Upper lobe of left lung (tissue), 6 donors: ENCODE results near the gene GRIK2. TPM values are rescaled to one million over a fixed set of nuclear protein-coding genes. Genes with fewer than 3 reads are reported as not detected.

ENCODE experiments used
- ATAC-seq, 2 donors: fragments of 200-7000 bp; cut with Tn5 transposase; one replicate each; pipeline ENCODE4 v1.9.1; 2022; ENCODE audit warnings: mild to moderate bottlenecking in 2 of 2, moderate library complexity in 2 of 2; ENCODE audit not compliant: low FRiP score in 2 of 2
- DNase-seq, 2 donors: peaks; one replicate each; pipeline ENCODE4 v3.0.0-alpha.2; 2019 to 2020
- H3K27ac ChIP-seq, 4 donors: fragments of 200-600 bp; sonication (generic); one replicate each; pipeline ENCODE4 v1.5.1; 2016 to 2019
- H3K27me3 ChIP-seq, 4 donors: fragments of 200-600 bp; sonication (generic); one replicate each; pipeline ENCODE4 v1.5.1; 2017 to 2019
- H3K36me3 ChIP-seq, 4 donors: fragments of 200-600 bp; sonication (generic); one replicate each; pipeline ENCODE4 v1.5.1; 2016 to 2019
- H3K4me1 ChIP-seq, 4 donors: fragments of 200-600 bp; sonication (generic); one replicate each; pipeline ENCODE4 v1.5.1; 2018 to 2019
- H3K4me3 ChIP-seq, 4 donors: fragments of 200-600 bp; sonication (generic); one replicate each; pipeline ENCODE4 v1.5.1; 2017 to 2019; ENCODE audit warnings: mild to moderate bottlenecking in 2 of 4, moderate library complexity in 1 of 4
- H3K9me3 ChIP-seq, 4 donors: fragments of 200-600 bp; sonication (generic); one replicate each; pipeline ENCODE4 v1.5.1; 2018 to 2019
- EP300 ChIP-seq, 4 donors: sonication (generic); formaldehyde crosslinking; IDR thresholded peaks; one replicate each; pipeline ENCODE4 v1.5.1; 2017; ENCODE audit warnings: antibody characterized with exemption in 4 of 4, control low read depth in 2 of 4
- POLR2A ChIP-seq, 4 donors: fragments of 450-650 bp; IDR thresholded peaks; one replicate each; pipeline ENCODE4 v1.5.1; 2016 to 2017; ENCODE audit warnings: antibody characterized with exemption in 4 of 4, mild to moderate bottlenecking in 2 of 4
- POLR2AphosphoS5 ChIP-seq, 2 donors: sonication (generic); formaldehyde crosslinking; IDR thresholded peaks; one replicate each; pipeline ENCODE4 v1.5.1; 2017; ENCODE audit warnings: antibody characterized with exemption in 2 of 2
- WGBS, 2 donors: methylation state at CpG; one replicate each; pipeline ENCODE4 v1.1.5; 2017 to 2018; 5-methylcytosine and 5-hydroxymethylcytosine counted together
- total RNA-seq, 6 donors: library from RNA; depleted of rRNA in 4 of 6; stranded (reverse); fragments of >200 nt in 4 of 6; gene quantifications; one replicate each; pipeline versions ENCODE4 v1.1.0 to v1.2.1, GENCODE V29; 2016 to 2021
- TF ChIP-seq, protein P1 (sequence below), 6 experiments: fragments of 450-650 bp in 4 of 6; fragments of 200-600 bp in 2 of 6; sonication (generic) in 2 of 6; IDR thresholded peaks; one replicate each; pipeline ENCODE4 v1.5.1; 2016 to 2019; ENCODE audit warnings: antibody characterized with exemption in 6 of 6
- donor health status: DM: no; HTN: no; CAD: no; lungs with moderate emphysema.
- donor health status: DM: no; HTN: yes; CAD: no; lungs with severe emphysema.

The GRIK2 gene
- total RNA-seq, 6 donors from 2014 or later, result 0.07 to 1.2 (median 0.50) TPM; not detected in 2

DNA sequence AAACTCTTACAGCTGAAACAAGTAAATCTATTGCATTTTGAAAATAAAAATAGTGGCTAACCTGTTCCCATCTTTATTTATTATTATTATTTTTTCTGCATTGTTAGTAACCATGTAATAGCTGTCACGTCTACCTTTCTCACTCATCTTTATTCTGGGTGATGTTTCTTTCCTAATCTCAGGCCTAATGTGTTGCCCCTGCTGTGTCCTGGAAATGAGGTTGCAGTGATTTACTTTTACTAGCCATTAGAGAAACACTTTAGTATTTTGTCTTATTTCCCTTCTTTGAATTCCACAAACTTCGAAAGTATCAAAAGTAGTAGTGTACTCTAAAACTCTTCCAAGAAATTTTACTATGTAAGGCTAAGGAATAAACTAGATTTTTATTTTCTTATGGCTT lies 546.9 kb downstream of the GRIK2 start:
- WGBS, 2 donors, result 81 to 87% methylated on average over 2 of the region's 2 CpGs
- no peak for TF ChIP-seq POLR2A (IDR thresholded peaks at IDR 0.05)
- no peak for TF ChIP-seq EP300 (IDR thresholded peaks at IDR 0.05)
- TF ChIP-seq POLR2AphosphoS5 (IDR thresholded peaks at IDR 0.05), result no peak
- TF ChIP-seq, protein P1, sequence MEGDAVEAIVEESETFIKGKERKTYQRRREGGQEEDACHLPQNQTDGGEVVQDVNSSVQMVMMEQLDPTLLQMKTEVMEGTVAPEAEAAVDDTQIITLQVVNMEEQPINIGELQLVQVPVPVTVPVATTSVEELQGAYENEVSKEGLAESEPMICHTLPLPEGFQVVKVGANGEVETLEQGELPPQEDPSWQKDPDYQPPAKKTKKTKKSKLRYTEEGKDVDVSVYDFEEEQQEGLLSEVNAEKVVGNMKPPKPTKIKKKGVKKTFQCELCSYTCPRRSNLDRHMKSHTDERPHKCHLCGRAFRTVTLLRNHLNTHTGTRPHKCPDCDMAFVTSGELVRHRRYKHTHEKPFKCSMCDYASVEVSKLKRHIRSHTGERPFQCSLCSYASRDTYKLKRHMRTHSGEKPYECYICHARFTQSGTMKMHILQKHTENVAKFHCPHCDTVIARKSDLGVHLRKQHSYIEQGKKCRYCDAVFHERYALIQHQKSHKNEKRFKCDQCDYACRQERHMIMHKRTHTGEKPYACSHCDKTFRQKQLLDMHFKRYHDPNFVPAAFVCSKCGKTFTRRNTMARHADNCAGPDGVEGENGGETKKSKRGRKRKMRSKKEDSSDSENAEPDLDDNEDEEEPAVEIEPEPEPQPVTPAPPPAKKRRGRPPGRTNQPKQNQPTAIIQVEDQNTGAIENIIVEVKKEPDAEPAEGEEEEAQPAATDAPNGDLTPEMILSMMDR (IDR thresholded peaks at IDR 0.05), result no peak

DNA sequence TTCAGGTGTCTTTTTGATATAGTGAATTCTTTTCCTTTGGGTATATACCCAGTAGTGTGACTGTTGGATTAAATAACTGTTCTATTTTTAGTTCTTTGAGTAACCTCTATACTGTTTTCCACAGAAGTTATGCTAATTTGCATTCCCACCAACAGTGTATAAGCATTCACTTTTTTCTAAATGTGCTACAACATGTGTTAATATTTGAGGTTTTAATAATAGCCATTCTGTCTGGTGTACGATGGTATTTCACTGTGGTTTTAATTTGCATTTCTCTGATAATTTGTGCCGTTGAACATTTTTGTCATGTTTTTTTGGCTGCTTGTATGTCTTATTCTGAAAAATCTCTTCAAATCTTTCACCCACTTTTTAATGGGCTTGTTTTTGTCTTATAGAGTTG lies 563.5 kb downstream of the GRIK2 start:
- TF ChIP-seq POLR2AphosphoS5 (IDR thresholded peaks at IDR 0.05), result no peak
- no peak for TF ChIP-seq EP300 (IDR thresholded peaks at IDR 0.05)
- TF ChIP-seq POLR2A (IDR thresholded peaks at IDR 0.05), result no peak
- TF ChIP-seq, protein P1 (IDR thresholded peaks at IDR 0.05), result no peak
- H3K36me3 ChIP-seq, result no peaks in the 10 kb centered on the region
- H3K27ac ChIP-seq, result no peak overlapping the region
- ATAC-seq, result no peak
- DNase-seq, result no peak
- H3K4me1 ChIP-seq, result no peaks in the 10 kb centered on the region
- no peak overlapping the region for H3K4me3 ChIP-seq
- H3K9me3 ChIP-seq, result peaks cover 0 to 11% (median 0%) of the 10 kb centered on the region in 4 donors
- 91 to 93% methylated on average over 2 of the region's 2 CpGs for WGBS, 2 donors
- H3K27me3 ChIP-seq, result no peaks in the 10 kb centered on the region

More for the DNA sequence above, 546.9 kb downstream of the GRIK2 start:
- ATAC-seq (no peak), DNase-seq (no peak)
- Histone ChIP-seq H3K9me3 (peaks cover 0 to 3% (median 0%) of the 10 kb centered on the region in 4 donors), H3K4me1 (no peaks in the 10 kb centered on the region), H3K36me3 (no peaks in the 10 kb centered on the region), H3K4me3 (no peak overlapping the region), H3K27me3 (no peaks in the 10 kb centered on the region), H3K27ac (no peak overlapping the region)

DNA sequence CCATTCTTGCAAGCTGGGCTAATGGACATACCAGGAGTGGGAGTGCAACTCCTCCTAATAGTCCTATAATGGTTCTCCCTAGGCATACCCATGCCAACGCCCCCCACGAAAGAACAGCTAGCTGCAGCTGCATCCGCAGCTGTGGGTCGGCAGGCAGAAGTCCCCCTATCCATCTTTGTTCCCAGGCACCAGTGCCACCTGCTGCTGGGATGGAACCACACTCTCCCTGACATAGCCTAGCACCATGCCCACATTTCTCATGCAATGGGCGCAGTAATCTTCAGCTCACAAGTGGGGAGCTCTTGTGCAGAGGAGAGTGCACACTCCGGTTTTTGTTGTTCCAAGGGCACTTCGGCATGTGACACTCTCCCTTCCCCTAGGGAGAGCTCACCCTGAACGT lies 567.8 kb downstream of the GRIK2 start:
- TF ChIP-seq, protein P1 (IDR thresholded peaks at IDR 0.05), result no peak
- TF ChIP-seq POLR2A (IDR thresholded peaks at IDR 0.05) (no peak), EP300 (IDR thresholded peaks at IDR 0.05) (no peak), POLR2AphosphoS5 (IDR thresholded peaks at IDR 0.05) (no peak)
- 85 to 86% methylated on average over 8 of the region's 8 CpGs for WGBS, 2 donors
- H3K36me3 ChIP-seq, result no peaks in the 10 kb centered on the region

GRCh38 chr6:101980924-101981323 lies 587.4 kb downstream of the GRIK2 start:
- Histone ChIP-seq H3K36me3 (no peaks in the 10 kb centered on the region), H3K9me3 (no peaks in the 10 kb centered on the region), H3K27me3 (no peaks in the 10 kb centered on the region), H3K27ac (no peak overlapping the region), H3K4me3 (no peak overlapping the region), H3K4me1 (no peaks in the 10 kb centered on the region)
- DNase-seq (no peak), ATAC-seq (no peak)
- no peak for TF ChIP-seq POLR2A (IDR thresholded peaks at IDR 0.05)
- TF ChIP-seq, protein P1 (IDR thresholded peaks at IDR 0.05), result no peak
- TF ChIP-seq POLR2AphosphoS5 (IDR thresholded peaks at IDR 0.05), result no peak
- TF ChIP-seq EP300 (IDR thresholded peaks at IDR 0.05), result no peak

More for the DNA sequence above, 567.8 kb downstream of the GRIK2 start:
- no peaks in the 10 kb centered on the region for H3K27me3 ChIP-seq
- no peak overlapping the region for H3K4me3 ChIP-seq
- DNase-seq (peak in 1 of 2 donors; percentile 14), ATAC-seq (peak in 1 of 2 donors; percentile 32)
- H3K9me3 ChIP-seq, result peaks cover 0 to 12% (median 0%) of the 10 kb centered on the region in 4 donors
- H3K27ac ChIP-seq, result no peak overlapping the region
- H3K4me1 ChIP-seq, result no peaks in the 10 kb centered on the region

DNA sequence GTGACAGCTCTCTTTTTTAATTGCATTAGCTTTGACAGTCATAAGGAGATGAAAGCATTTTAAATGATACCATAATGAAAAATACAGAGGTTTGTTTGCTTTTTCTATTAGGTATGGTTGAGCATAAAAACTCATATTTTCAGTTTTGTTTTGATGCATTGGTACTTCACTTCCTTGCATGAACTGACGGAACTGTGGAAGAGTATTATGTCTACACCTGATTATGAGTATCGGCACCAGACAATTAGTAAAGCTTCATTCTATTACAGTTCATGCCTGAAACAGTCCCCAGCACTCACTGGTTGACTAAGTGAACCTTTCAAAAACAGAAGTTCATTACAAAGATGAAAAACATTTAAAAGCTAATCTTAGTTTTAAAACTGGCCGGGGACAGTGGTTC lies 593.0 kb downstream of the GRIK2 start:
- no peak overlapping the region for H3K4me3 ChIP-seq
- no peaks in the 10 kb centered on the region for H3K4me1 ChIP-seq
- TF ChIP-seq POLR2A (IDR thresholded peaks at IDR 0.05) (no peak), POLR2AphosphoS5 (IDR thresholded peaks at IDR 0.05) (no peak), EP300 (IDR thresholded peaks at IDR 0.05) (no peak)
- TF ChIP-seq, protein P1 (IDR thresholded peaks at IDR 0.05), result no peak
- H3K9me3 ChIP-seq, result no peaks in the 10 kb centered on the region
- H3K36me3 ChIP-seq, result no peaks in the 10 kb centered on the region
- no peak overlapping the region for H3K27ac ChIP-seq
- no peaks in the 10 kb centered on the region for H3K27me3 ChIP-seq
- WGBS, 2 donors, result 83 to 90% methylated on average over 3 of the region's 3 CpGs
- ATAC-seq (no peak), DNase-seq (no peak)
